IPS-18c (cell line): ENCODE data around the gene TNFRSF14.
"Not testable (repeated sequence)": the region's sequence is repeated elsewhere in the genome, so short reads cannot be mapped to it uniquely, and the experiment has no call there.

Source experiments
- H3K4me3 ChIP-seq: 2 replicates; pipeline ENCODE4 v1.7.0; 2013; ENCODE audit warnings: low read depth, mild to moderate bottlenecking, low read length, moderate library complexity; ENCODE audit not compliant: insufficient read depth
- H3K9me3 ChIP-seq: one replicate; pipeline ENCODE4 v1.6.1; 2013; ENCODE audit warnings: mild to moderate bottlenecking, low read length, moderate library complexity; ENCODE audit not compliant: control insufficient read depth, insufficient read depth

The TNFRSF14 gene

GRCh38 chr1:2569703-2570102, 13.5 kb downstream of the TNFRSF14 start:
- not testable (repeated sequence) for H3K9me3 ChIP-seq, H3K4me3 ChIP-seq

- Histone ChIP-seq H3K4me3 (no peak overlapping the region), H3K9me3 (peaks cover 4% of the 10 kb centered on the region)
These were observed 14.2 kb downstream of the TNFRSF14 start for GRCh38 chr1:2570332-2570731.

DNA sequence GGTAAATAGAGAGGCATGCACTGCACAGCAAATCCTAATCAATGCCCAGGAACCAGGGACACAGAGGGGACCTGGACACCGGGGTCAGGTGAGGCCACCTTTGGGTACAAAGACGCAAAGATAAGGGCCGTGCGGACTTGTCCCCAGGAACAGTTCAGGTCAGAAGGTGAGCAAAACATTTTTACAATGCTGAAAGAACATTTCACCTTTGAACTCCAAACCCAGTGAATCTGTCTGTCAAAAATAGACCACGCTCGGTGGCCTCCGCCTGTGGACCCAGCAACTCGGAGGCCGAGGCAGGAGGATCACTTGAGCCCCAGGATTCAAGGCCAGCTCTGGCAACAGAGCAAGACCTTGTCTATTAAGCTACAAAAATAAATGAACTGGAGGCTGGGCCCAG, 15.2 kb downstream of the TNFRSF14 start:
- Histone ChIP-seq H3K9me3 (peaks cover 4% of the 10 kb centered on the region), H3K4me3 (no peak overlapping the region)

DNA sequence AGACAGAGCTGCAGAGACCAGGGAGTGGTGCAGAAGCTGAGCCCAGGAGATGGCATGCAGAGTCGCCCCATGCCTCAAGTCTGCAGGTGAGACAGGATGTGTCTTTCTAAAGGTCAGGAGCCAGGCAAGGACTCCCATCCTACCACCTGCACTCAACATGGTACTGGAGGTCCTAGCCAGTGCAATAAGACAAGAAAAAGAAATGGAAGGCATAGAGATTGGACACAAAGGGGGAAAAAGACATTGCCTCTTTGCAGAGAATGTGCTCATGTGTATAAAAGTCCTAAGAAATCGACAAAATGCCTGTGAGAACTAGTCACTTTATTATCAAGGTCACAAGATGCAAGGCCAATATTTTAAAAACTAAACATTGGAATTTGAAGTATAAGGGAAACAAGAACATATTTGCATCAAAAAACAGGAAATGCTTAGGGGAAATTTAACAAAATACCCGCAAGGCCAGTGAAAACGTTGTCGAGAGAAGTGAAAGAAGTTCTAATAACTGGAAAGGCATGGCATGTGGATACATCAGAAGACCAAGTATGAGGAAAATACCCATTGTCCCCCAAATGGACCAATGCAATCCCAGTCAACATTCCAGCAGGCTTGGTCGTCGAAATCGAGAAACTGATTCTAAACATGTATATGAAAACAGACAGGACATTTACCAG, 17.2 kb downstream of the TNFRSF14 start:
- H3K4me3 ChIP-seq, result no peak overlapping the region
- peaks cover 4% of the 10 kb centered on the region for H3K9me3 ChIP-seq

GRCh38 chr1:2574350-2574749, 18.2 kb downstream of the TNFRSF14 start:
- no peak overlapping the region for H3K4me3 ChIP-seq
- peaks cover 4% of the 10 kb centered on the region for H3K9me3 ChIP-seq

- no peak overlapping the region for H3K4me3 ChIP-seq
- peaks cover 4% of the 10 kb centered on the region for H3K9me3 ChIP-seq
These were observed 19.9 kb downstream of the TNFRSF14 start for GRCh38 chr1:2575801-2576663.

DNA sequence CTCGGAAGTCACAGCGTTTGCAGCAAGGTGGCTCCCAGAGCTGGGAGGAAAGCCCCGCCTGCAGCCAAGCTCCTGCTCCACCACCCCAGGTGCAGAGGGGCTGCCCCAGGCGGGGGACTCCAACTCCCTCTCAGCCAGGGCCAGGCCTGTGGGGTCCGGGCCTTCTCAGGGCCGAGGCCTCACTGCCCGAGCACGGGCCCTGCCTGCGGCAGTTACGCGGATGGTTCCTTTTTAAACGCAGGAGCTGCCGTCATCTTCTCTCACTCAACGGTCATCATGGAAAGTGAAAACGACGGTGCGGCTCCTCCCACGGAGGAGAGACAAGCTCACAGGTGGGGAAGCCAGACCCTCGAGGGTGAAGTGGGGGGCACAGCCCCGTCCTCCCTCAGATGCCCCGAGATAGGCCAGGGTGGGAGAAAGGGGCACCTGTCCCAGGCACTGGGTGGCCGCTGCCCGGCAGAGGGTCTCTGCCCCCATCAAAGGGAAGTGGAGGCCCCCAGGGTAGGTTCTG, 21.4 kb downstream of the TNFRSF14 start:
- H3K4me3 ChIP-seq, result not testable (repeated sequence)

DNA sequence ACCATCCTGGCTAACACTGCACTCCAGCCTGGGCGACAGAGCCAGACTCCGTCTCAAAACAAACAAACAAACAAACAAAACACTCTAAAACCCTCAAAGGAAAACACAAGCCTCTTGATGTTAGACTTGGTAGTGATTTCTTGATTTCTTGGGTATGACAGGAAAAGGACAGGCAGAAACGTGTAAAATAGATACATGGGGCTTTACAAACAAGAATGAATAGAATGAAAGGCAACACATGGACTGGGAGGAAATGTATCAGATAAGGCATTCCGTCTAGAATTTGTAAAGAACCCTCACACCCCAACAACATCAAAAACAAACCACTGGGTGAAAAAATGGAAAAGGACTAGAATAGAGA, 22.6 kb downstream of the TNFRSF14 start:
- H3K9me3 ChIP-seq, result no peaks in the 10 kb centered on the region
- no peak overlapping the region for H3K4me3 ChIP-seq

More for the DNA sequence above, 21.4 kb downstream of the TNFRSF14 start:
- not testable (repeated sequence) for H3K9me3 ChIP-seq

GRCh38 chr1:2580691-2581090, 24.5 kb downstream of the TNFRSF14 start:
- Histone ChIP-seq H3K9me3 (peaks cover 2% of the 10 kb centered on the region), H3K4me3 (no peak overlapping the region)

GRCh38 chr1:2582391-2582790, 26.2 kb downstream of the TNFRSF14 start:
- Histone ChIP-seq H3K9me3 (peaks cover 2% of the 10 kb centered on the region), H3K4me3 (no peak overlapping the region)

GRCh38 chr1:2583331-2583791, 27.2 kb downstream of the TNFRSF14 start:
- H3K9me3 ChIP-seq, result peaks cover 2% of the 10 kb centered on the region

GRCh38 chr1:2583871-2584351, 27.7 kb downstream of the TNFRSF14 start:
- peaks cover 2% of the 10 kb centered on the region for H3K9me3 ChIP-seq

More at GRCh38 chr1:2583331-2583791, 27.2 kb downstream of the TNFRSF14 start:
- H3K4me3 ChIP-seq, result no peak overlapping the region

GRCh38 chr1:2584686-2585317, 28.6 kb downstream of the TNFRSF14 start:
- Histone ChIP-seq H3K9me3 (peaks cover 2% of the 10 kb centered on the region), H3K4me3 (peak overlapping the region; percentile 89; the same call in 1 of the 2 replicates)

More at GRCh38 chr1:2583871-2584351, 27.7 kb downstream of the TNFRSF14 start:
- H3K4me3 ChIP-seq, result no peak overlapping the region

DNA sequence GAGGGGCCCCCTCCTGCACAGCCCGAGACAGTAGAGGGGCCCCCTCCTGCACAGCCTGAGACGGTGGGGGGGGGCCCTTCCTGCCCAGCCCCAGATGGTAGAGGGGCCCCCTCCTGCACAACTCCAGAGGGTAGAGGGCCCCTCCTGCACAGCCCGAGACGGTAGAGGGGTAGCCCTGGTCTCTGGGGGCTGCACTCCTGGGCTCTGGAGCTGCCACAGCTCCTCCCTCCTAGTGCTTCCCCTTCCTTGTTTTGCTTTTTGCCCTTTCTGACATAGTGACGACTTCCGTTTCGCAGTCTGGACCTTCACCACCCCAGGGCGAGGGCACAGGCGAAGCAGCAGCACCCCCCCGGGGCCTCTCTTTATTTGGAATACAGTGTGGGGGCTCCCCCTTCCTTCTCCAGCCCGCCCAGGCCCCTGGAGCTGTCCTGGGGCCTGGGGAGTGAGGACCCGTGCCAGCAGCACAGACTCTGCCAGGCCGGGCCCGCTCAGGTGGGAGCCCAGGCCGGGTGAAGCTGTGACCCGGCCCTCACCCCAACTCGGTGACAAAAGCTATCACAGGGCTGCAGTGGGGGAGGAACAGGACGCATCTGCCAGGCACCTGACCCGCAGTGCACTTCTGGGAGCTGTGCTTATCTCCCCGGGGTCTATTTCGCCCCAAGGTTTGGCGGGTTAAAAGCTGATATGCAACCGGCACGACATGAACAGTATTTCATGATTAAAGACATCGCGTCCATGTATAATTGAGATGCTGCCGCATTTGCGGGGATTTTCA, 29.3 kb downstream of the TNFRSF14 start:
- Histone ChIP-seq H3K4me3 (peak overlapping the region; percentile 89), H3K9me3 (peaks cover 2% of the 10 kb centered on the region)

GRCh38 chr1:2586154-2587070, 30.2 kb downstream of the TNFRSF14 start, which contains the start of gene PRXL2B:
PRXL2B (plus strand) TSS chr1:2586777; CDS start chr1:2586886, 109 bp downstream.
- H3K9me3 ChIP-seq, result peaks cover 2% of the 10 kb centered on the region
- peak within 1 kb of the TSS; percentile 89 for H3K4me3 ChIP-seq
